Fibroblast of villous mesenchyme (primary cell): ENCODE results near the gene HOXB3. TPM values are rescaled to one million over a fixed set of nuclear protein-coding genes. Genes with fewer than 3 reads are reported as not detected.

Experiments used
- DNase-seq: peaks from one replicate; pipeline ENCODE4 v3.0.0-alpha.2; 2010; ENCODE audit warnings: low read depth
- H3K4me3 ChIP-seq: 2 replicates; pipeline ENCODE4 v1.5.1; 2011; ENCODE audit warnings: low read depth, mild to moderate bottlenecking, low read length
- total RNA-seq: library from RNA; depleted of rRNA; stranded (reverse); fragments of >200 nt; gene quantifications from 2 replicates; pipeline ENCODE4 v1.2.3, GENCODE V29; 2012
- TF ChIP-seq, protein P1 (sequence below): IDR thresholded peaks from 2 replicates; pipeline ENCODE4 v1.5.1; 2012; ENCODE audit warnings: low read depth, mild to moderate bottlenecking, low read length; ENCODE audit not compliant: insufficient read depth

HOXB3 gene
- total RNA-seq, 1 donor: 4.3 TPM

DNA sequence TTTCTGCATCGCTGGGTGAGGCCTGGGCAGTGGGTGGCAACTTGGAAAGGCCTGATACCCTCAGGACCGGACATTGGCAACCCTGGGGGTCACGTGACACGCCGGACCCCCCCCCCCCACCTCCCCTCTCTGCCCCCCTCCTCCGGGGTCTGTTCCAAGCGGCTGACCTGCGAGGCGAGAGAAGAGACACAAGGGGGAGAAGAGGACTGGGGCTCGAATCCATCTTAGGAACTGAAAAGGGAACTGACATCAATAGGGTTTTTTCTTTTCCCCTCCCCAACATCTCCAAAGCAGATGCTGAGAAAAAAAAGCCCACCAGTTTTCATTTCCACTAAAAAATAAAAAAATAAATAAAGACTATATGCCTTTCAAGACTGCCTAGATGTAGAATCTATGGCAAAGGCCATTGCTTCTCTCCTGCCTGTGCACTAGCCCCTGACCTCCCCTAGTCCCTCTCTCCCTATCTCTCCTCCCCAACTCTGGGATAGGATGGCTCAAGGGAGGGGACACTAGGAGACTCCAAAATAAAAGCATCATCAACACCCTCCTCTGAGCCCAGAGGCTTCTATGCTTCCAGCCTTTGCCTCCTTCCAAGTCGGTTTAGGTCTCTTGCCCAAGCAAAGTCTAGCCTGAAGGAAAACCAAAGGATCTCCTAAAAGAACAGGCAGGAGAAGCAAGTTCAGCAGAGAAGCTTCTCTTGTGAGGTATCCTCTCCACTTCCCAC, 37.4 kb downstream of the HOXB3 start:
- H3K4me3 ChIP-seq: no peak overlapping the region
- TF ChIP-seq, protein P1, sequence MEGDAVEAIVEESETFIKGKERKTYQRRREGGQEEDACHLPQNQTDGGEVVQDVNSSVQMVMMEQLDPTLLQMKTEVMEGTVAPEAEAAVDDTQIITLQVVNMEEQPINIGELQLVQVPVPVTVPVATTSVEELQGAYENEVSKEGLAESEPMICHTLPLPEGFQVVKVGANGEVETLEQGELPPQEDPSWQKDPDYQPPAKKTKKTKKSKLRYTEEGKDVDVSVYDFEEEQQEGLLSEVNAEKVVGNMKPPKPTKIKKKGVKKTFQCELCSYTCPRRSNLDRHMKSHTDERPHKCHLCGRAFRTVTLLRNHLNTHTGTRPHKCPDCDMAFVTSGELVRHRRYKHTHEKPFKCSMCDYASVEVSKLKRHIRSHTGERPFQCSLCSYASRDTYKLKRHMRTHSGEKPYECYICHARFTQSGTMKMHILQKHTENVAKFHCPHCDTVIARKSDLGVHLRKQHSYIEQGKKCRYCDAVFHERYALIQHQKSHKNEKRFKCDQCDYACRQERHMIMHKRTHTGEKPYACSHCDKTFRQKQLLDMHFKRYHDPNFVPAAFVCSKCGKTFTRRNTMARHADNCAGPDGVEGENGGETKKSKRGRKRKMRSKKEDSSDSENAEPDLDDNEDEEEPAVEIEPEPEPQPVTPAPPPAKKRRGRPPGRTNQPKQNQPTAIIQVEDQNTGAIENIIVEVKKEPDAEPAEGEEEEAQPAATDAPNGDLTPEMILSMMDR: no peak
- no peak for DNase-seq

- TF ChIP-seq, protein P1: no peak
- no peak overlapping the region for H3K4me3 ChIP-seq
- no peak for DNase-seq
Observed at GRCh38 chr17:48551596-48552465, 38.2 kb downstream of the HOXB3 start.

- TF ChIP-seq, protein P1: no peak
- no peak overlapping the region for H3K4me3 ChIP-seq
- no peak for DNase-seq
Observed at GRCh38 chr17:48551214-48551555, 38.9 kb downstream of the HOXB3 start.

- TF ChIP-seq, protein P1: no peak
- H3K4me3 ChIP-seq: no peak overlapping the region
- no peak for DNase-seq
Observed at GRCh38 chr17:48550502-48551213, 39.4 kb downstream of the HOXB3 start.

- DNase-seq: no peak
- TF ChIP-seq, protein P1: no peak
- H3K4me3 ChIP-seq: no peak overlapping the region
Observed at GRCh38 chr17:48549914-48550501, 40.0 kb downstream of the HOXB3 start.

DNA sequence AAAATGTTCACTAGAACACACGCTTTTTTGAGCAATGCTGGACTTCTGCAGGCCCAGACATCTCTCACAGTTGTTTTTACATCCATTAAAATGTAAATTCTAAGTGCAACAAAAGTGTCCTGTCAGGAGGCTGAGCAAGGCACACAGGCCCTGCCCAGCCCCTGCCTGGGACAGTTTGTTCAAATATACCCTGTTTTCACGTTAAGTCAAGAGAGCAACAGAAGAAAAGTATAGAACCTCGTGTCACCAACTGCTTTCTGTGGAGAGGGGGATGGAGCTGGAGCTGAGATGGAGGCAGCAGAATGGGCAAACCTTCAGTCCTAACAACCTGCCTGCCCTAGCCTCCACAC, 40.8 kb downstream of the HOXB3 start:
- TF ChIP-seq, protein P1: no peak
- no peak overlapping the region for H3K4me3 ChIP-seq
- no peak for DNase-seq
